K562 (cell line): ENCODE measurements around the gene CASP2. TPM values are rescaled to one million over a fixed set of nuclear protein-coding genes. Genes with fewer than 3 reads are reported as not detected.

Experiments used
- ATF7 ChIP-seq: fragments of 450-650 bp; IDR thresholded peaks from 2 replicates; pipeline ENCODE4 v1.7.1; 2014; ENCODE audit warnings: mild to moderate bottlenecking, moderate library complexity
- CBX5 ChIP-seq: IDR thresholded peaks from 2 replicates; pipeline ENCODE4 v1.6.1; 2014; ENCODE audit warnings: low read depth, borderline replicate concordance
- CHD2 ChIP-seq: IDR thresholded peaks from 2 replicates; pipeline ENCODE4 v1.6.1; 2011; ENCODE audit warnings: low read depth, low read length
- CREM ChIP-seq: IDR thresholded peaks from 2 replicates; pipeline ENCODE4 v1.6.1; 2014; ENCODE audit warnings: antibody characterized with exemption, low read depth
- ETV1 ChIP-seq: fragments of 450-650 bp; conservative IDR thresholded peaks from 2 replicates; pipeline ENCODE4 v1.6.1; 2016; ENCODE audit warnings: missing genetic modification characterization, control low read depth, low read depth, missing compliant biosample characterization
- FOXA1 ChIP-seq: fragments of 450-650 bp; IDR thresholded peaks from 2 replicates; pipeline ENCODE4 v1.6.1; 2016; ENCODE audit warnings: mild to moderate bottlenecking, borderline replicate concordance
- GTF3C2 ChIP-seq: IDR thresholded peaks from 3 replicates; pipeline ENCODE4 v1.6.1; 2011; ENCODE audit warnings: borderline replicate concordance, mild to moderate bottlenecking, moderate library complexity; ENCODE audit not compliant: insufficient read length; ENCODE audit errors: extremely low read depth
- KLF16 ChIP-seq: IDR thresholded peaks from 2 replicates; pipeline ENCODE4 v1.6.1; 2016; ENCODE audit warnings: antibody characterized with exemption
- MTA2 ChIP-seq: fragments of 450-650 bp; IDR thresholded peaks from 2 replicates; pipeline ENCODE4 v1.6.1; 2016; ENCODE audit warnings: low read depth
- MXI1 ChIP-seq: IDR thresholded peaks from 2 replicates; pipeline ENCODE4 v1.6.1; 2011; ENCODE audit warnings: low read depth, mild to moderate bottlenecking, improper control_type of control experiment, low read length
- MYC ChIP-seq, 2 experiments: fragments of 250-450 bp in 1 of 2; sonication (Bioruptor Pico) in 1 of 2; IDR thresholded peaks; 2 replicates each; pipeline versions ENCODE4 v1.5.1 to v1.6.1; 2012 to 2021; ENCODE audit warnings: low read depth in 2 of 2, borderline replicate concordance in 1 of 2, improper control_type of control experiment in 1 of 2, low read length in 1 of 2, mild to moderate bottlenecking in 1 of 2, moderate library complexity in 1 of 2
- NR0B1 ChIP-seq: fragments of 450-650 bp; IDR thresholded peaks from one replicate; pipeline ENCODE4 v1.6.1; 2018; ENCODE audit warnings: mild to moderate bottlenecking, moderate library complexity; ENCODE audit not compliant: partially characterized antibody
- NR3C1 ChIP-seq: sonication (generic); formaldehyde crosslinking; IDR thresholded peaks from 2 replicates; pipeline ENCODE4 v1.8.1; 2022; ENCODE audit warnings: missing genetic modification reagents
- POLR2AphosphoS5 ChIP-seq: IDR thresholded peaks from 2 replicates; pipeline ENCODE4 v1.6.1; 2011; ENCODE audit warnings: mild to moderate bottlenecking, low read depth, low read length, moderate library complexity; ENCODE audit not compliant: control insufficient read depth, insufficient read depth
- RBM25 ChIP-seq: fragments of 200-400 bp; formaldehyde crosslinking; IDR thresholded peaks from 2 replicates; pipeline ENCODE4 v1.6.1; 2018; ENCODE audit warnings: low read length, low read depth, moderate library complexity; ENCODE audit not compliant: severe bottlenecking
- SMAD2 ChIP-seq: fragments of 150-350 bp; IDR thresholded peaks from 2 replicates; pipeline ENCODE4 v1.6.1; 2014; ENCODE audit warnings: low read depth, mild to moderate bottlenecking, low read length
- SMARCC2 ChIP-seq: fragments of 450-650 bp; IDR thresholded peaks from 2 replicates; pipeline ENCODE4 v1.6.1; 2017; ENCODE audit warnings: antibody characterized with exemption, moderate library complexity, mild to moderate bottlenecking, low read depth
- USF1 ChIP-seq: sonication (generic); formaldehyde crosslinking; IDR thresholded peaks from 2 replicates; pipeline ENCODE4 v1.9.0; 2022; ENCODE audit warnings: mild to moderate bottlenecking, missing genetic modification reagents
- ZNF217 ChIP-seq: sonication (generic); formaldehyde crosslinking; IDR thresholded peaks from 2 replicates; pipeline ENCODE4 v1.8.0; 2022; ENCODE audit warnings: mild to moderate bottlenecking, missing genetic modification reagents
- ZNF324 ChIP-seq: fragments of 250-450 bp; sonication (Bioruptor Pico); IDR thresholded peaks from 2 replicates; pipeline ENCODE4 v1.4.0; 2020; ENCODE audit warnings: mild to moderate bottlenecking
- ZNF592 ChIP-seq: fragments of 450-650 bp; IDR thresholded peaks from 2 replicates; pipeline ENCODE4 v1.6.1; 2017; ENCODE audit warnings: antibody characterized with exemption, mild to moderate bottlenecking
- polyA plus RNA-seq, 8 experiments: library from polyadenylated mRNA; depleted of rRNA in 4 of 8; stranded (reverse) in 5 of 8; unstranded in 3 of 8; fragments of >200 nt; fragmentation: Nextera tagmentation in 2 of 8; fragmentation: Illumina TruSeq in 1 of 8; extraction: Ambion mirVana in 2 of 8; extraction: Trizol in 1 of 8; gene quantifications; 2 replicates each; pipeline versions ENCODE4 v1.2.1 to v1.2.3, GENCODE V29; 2011 to 2014; ENCODE audit warnings: inconsistent platforms in 1 of 8, missing spikeins in 1 of 8
- total RNA-seq, 7 experiments: library from RNA; depleted of rRNA in 6 of 7; stranded (reverse); fragments of >200 nt in 6 of 7; fragmentation: Illumina TruSeq in 2 of 7; extraction: Trizol in 2 of 7; gene quantifications; 2 replicates each; pipeline versions ENCODE4 v1.2.1 to v1.2.3, GENCODE V29; 2011 to 2021; ENCODE audit warnings: low replicate concordance in 1 of 7

The CASP2 gene
- total and polyA plus RNA-seq, 9 of the 15 experiments (the other 6 are each of a cell fraction or from before 2014, with no cell fraction given), result 18.8 to 64.9 (median 24.1) TPM

- TF ChIP-seq MYC (IDR thresholded peaks at IDR 0.05; ENCODE audit: low read depth, low read length), result no peak
- TF ChIP-seq MYC (CRISPR knock-in tag; IDR thresholded peaks at IDR 0.05; ENCODE audit: borderline replicate concordance, low read depth), result no peak
- TF ChIP-seq MTA2, result peak; percentile 74; the same call in 1 of the 2 replicates
- TF ChIP-seq FOXA1, result no peak
- TF ChIP-seq POLR2AphosphoS5, result peak; percentile 76; the same call in 1 of the 2 replicates
- peak; percentile 76 for TF ChIP-seq ZNF592
- no peak for TF ChIP-seq NR3C1
- peak; percentile 53 for TF ChIP-seq SMARCC2
- TF ChIP-seq CHD2, result no peak
- no peak for TF ChIP-seq SMAD2
- no peak for TF ChIP-seq ZNF217 (CRISPR knock-in tag)
- peak; percentile 36; the same call in 1 of the 2 replicates for TF ChIP-seq ATF7
- TF ChIP-seq CBX5, result no peak
- no peak for TF ChIP-seq KLF16
- TF ChIP-seq USF1, result no peak
- no peak for TF ChIP-seq NR0B1
- no peak for TF ChIP-seq ZNF324 (CRISPR knock-in tag)
- TF ChIP-seq CREM, result peak; percentile 94
- peak; percentile 74; the same call in 1 of the 2 replicates for TF ChIP-seq MXI1
- TF ChIP-seq ETV1 (tag), result peak; percentile 30; the same call in 1 of the 2 replicates
- no peak for TF ChIP-seq RBM25
- TF ChIP-seq GTF3C2, result no peak
These were observed 31.2 kb upstream of the CASP2 start (continued) for GRCh38 chr7:143256932-143257331.
